Dedifferentiated amniotic fluid mesenchymal stem cell (primary cell): Measurements from ENCODE around the gene TRABD2B.

ENCODE experiments used
- DNase-seq: peaks from one replicate; pipeline ENCODE4 v3.0.0-alpha.2; 2016; ENCODE audit errors: extremely low spot score

Gene TRABD2B

GRCh38 chr1:47876587-47876963 lies 120.6 kb downstream of the TRABD2B start:
- no peak for DNase-seq

DNA sequence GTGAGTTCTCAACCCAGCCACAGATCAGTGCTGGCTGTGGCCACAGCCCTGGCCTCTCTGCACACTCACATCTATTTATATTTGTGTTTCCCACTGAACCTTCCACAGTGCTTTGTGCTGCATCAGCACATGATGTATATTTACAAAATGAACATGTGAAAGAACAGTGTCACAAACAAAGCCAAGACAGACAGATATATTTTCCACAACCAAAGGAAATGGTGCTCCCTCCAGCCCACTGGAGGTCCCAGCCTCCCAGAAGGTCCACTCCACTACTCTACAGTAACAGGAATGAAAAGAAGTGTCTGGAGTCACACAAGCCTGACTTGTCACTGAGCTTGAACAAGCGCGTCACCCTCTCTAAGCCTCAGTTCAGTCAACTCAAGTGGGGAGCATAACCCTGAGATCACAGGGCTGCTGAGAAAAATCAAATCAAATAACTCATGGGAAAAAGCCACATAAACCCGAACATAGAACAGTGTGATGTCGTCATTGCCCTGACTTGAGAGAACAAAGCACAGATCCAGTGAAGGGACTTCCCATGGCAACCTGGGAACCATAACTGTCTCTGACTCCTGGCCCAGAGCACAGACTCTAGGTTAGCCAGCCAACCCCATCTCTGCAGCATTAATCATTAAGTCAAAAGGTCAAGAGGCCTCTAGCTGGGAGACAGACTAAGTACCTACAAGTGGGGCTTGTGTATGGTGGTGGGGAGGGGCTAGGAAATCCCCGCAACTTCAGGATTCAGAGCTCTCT lies 121.2 kb downstream of the TRABD2B start:
- no peak for DNase-seq

DNA sequence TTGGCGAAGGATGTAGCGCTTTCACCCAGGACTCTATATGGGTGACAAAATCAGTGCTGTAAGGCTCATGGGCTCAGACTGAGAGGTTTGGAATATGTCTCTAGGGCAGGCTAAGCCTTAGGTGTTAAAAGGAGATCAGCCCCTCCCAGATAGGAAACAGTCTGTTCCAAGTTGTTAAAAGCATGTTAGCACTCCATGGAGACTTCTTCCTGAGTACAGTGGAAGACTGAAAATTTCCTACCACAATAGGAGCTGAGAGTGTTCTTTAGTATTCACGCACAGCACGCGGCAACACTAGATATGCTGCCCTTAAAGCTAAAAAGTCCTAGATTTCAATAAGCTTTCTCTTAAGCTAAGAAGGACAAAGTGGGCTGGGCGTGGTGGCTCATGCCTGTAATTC lies 122.1 kb downstream of the TRABD2B start:
- DNase-seq: no peak

GRCh38 chr1:47873337-47873736 lies 123.8 kb downstream of the TRABD2B start:
- no peak for DNase-seq

- no peak for DNase-seq
Observed at GRCh38 chr1:47872886-47873285, 124.3 kb downstream of the TRABD2B start.

- DNase-seq: no peak
Observed at GRCh38 chr1:47871799-47872353, 125.3 kb downstream of the TRABD2B start.

DNA sequence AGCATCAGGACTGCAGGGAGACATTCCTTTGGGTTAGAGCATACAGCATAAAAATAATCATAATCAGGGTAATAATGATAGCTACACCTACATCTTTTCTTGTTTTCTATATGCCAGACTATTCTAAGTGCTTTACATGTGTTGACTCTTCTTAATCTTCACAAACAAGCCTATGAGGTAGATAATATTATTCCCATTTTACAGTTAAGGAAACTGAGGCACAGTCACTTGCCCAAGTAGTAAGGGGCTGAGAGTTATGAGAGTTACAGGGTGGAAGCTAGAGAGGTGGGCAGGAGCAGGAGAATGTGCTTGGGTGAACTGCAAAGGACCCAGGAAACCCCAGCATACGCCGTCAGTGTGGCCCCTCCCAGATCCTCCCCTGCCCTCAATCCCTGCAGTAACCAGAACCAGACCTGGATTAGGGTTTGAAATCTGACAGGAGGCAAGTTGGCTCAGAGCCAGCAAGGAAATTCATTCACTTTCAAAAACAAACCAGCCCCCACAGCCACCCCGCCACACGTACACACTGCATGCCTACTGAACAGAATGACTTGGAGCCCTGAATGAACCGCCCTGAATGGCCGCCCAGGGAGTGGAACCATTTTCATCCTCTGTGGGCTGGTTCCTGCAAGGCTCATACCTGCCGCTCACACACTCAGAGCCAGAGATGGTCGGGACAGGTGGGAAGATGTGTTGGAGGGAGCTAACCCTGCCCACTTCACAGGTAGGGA lies 126.1 kb downstream of the TRABD2B start:
- no peak for DNase-seq

DNA sequence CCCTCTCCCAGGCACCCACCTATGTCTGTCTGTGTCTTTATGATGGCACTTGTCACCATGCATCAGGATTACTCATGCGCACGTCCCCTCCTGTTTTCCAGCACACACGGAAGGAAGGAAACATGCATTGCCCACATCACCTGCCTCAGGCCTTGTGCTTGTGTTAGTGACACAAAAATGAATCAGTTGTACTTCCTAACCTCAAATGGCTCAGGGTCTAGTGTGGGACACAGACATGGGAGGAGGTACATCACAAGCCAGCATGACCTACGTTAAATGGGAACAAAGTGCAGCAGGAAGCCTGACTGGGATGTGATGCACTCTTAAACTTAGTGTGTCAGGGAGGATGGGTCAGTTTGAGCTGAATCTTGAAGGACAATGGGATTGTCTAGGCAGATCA lies 126.7 kb downstream of the TRABD2B start:
- no peak for DNase-seq

- DNase-seq: no peak
Observed at GRCh38 chr1:47868348-47868676, 128.9 kb downstream of the TRABD2B start.

GRCh38 chr1:47867438-47868347 lies 129.5 kb downstream of the TRABD2B start:
- DNase-seq: no peak

GRCh38 chr1:47866601-47867437 lies 130.4 kb downstream of the TRABD2B start:
- no peak for DNase-seq

GRCh38 chr1:47865881-47866535 lies 131.2 kb downstream of the TRABD2B start:
- DNase-seq: no peak

DNA sequence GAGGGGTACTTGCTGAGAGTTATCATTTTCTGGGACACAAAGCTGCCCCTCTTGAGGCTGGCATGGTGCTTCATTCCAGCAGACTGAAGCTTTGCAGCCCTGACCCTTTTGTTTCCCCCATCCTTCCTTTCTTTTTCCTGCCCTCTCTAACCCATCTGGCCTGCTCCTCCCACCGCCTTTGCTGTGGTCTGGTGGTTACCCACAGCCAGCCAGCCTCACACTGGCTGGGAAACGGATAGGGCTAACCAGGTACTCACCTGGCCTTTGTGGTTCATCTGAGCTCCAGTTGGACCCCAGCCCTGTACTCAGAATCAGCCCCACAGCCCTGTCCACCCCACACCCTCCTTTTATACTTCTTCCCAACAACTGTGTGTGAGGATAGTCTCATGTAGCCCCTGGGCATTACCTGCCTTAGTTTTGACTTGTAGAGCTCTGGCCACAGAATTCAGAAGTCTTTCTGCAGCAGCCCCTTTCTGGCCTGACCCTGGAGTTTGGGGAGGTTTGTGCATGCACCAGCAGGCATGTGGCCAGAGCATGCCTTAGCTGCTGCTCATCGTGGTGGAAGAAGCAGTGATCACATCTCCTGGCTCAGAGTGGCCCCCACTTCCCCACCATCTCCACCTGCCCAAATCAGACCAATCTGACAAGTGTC lies 138.0 kb downstream of the TRABD2B start:
- no peak for DNase-seq

- no peak for DNase-seq
Observed at GRCh38 chr1:47856996-47857395, 140.2 kb downstream of the TRABD2B start.

- no peak for DNase-seq
Observed at GRCh38 chr1:47855230-47855629, 142.0 kb downstream of the TRABD2B start.

DNA sequence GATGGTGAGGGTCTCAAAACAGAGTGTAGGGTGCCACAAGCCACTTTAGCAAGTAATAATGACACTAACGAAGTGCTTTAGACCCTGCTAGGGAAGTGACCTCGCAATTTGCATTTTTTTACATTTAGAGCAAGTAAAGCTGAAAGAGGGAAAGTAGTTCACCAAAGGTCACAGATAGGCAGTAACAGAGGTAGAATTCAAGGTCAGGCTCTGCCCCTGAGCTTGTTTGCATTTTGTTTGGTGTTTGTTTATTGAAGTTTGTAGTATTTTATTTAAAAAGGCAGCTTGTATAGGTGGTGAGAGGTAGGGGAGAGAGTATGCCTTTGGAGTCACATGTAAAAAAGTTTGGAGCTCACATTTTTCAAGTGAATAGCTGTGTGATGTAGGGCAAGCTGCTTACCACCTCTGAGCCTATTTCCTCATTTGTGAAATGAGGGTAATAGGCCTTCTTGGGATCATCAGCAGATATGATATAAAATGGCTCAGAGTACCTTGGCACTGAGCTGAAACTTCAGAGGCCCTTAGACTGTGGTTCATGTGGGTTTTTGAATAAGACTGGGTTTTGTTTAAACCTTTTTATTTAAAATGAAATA lies 142.5 kb downstream of the TRABD2B start:
- DNase-seq: no peak

- DNase-seq: no peak
Observed at GRCh38 chr1:47853852-47854251, 143.3 kb downstream of the TRABD2B start.

DNA sequence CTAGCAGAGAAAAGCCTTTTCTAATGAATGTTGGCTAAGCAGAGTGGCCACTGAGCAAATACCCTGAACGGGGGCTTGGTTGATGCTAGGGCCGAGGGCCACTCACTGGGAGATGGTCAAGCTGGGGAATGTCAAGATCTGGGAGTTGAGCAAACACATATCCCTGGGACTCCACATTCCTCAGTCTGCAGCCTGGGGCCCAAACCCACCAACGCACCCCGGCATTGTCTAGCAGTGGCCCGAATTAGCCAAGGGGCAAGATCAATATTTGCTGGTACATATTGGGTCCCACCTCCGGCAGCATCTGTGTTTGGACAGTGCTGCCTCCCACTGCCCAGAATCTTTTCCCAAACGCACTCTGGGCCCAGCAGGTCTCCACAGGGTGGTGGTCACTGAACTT lies 144.1 kb downstream of the TRABD2B start:
- no peak for DNase-seq

DNA sequence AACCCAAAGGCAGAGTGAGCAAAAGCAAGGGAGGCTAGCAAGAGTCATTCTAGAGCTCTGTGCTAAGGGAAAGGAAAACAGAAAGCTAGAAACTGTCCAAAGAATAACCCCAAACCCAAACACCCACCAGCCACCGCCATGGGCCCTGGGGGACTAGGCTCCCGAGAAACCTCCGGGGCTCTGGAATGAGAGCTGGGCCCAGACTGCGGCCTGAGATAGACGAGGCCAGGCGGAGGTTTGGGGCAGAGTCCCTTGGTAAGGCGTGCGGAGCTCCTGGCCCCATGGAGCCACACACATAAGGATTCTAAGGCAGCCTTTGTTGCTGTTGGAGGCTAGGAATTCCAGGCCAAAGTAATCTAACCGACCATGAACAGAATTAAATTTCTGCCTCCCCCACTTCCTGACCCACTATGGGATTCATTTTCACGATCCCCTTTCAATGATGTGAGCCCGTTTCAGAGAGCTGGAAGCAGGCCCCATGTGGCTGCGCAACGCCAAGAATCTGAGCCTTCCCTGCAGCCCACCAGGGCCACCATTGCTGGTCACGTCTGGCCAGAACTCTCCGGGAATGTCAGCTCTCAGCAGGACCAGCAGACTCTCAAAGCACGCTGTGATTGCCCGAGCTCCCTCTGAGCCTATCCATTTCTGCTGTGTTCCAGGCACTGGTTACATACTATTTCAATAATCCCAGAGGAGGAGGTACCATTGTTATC lies 145.0 kb downstream of the TRABD2B start:
- DNase-seq: no peak
